Peyer's patch (tissue), 4 donors: ENCODE results near the gene POLR2F.

Experiments
- CTCF ChIP-seq, 6 experiments: fragments of 450-650 bp in 4 of 6; fragments of 200-600 bp in 2 of 6; sonication (generic) in 1 of 6; IDR thresholded peaks; one replicate each; pipeline ENCODE4 v1.5.1; 2017 to 2019; ENCODE audit warnings: antibody characterized with exemption in 6 of 6, mild to moderate bottlenecking in 3 of 6, moderate library complexity in 1 of 6
- POLR2A ChIP-seq, 2 donors: fragments of 450-650 bp; IDR thresholded peaks; one replicate each; pipeline ENCODE4 v1.5.1; 2017; ENCODE audit warnings: antibody characterized with exemption in 2 of 2, mild to moderate bottlenecking in 2 of 2, moderate library complexity in 2 of 2

DNA sequence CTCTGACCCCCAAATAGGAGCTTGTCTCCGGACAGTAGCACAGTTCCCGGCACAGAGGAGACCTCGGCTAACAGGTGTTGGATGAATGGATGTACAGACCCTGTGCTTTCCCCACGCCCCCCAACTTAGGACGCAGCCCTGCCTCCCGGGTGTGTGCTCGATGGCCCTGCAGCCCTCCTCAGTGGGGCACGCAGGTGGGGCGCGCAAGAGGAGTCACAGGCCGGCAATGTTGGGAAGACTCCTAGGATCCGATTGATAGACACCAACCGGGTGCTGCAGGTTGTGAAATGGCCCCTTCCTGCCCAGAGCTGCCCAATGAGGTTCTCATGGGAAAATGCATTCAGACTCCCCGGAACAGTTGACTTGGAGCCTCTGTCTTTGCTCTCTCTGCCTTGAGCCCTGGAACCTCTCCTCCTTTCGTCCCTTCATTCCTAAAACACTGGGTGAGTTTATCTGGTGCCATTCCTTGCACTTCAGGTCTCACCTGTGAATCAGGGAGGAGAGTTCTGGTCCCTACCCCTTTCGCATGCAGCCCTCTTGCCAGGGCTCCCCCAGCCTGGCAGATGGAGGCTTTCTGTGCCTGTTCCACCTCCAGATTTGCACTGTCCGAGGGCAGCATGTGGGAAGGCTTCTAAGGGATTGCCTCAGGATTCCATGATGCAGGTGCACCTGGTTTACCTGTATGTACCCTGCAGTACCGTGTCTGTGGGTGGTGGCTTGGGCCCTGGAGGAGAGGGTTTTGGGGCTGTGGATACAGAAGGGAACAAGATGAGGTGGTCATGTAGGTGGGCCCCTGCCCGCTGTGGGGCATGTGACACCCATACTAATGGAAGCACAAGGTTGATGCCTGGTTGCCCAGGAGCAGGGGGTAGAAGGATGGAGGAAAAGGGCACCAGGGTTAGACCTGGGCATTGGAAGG, 46.2 kb upstream of the POLR2F start:
- TF ChIP-seq CTCF (IDR thresholded peaks at IDR 0.05): no peak
- no peak for TF ChIP-seq POLR2A (IDR thresholded peaks at IDR 0.05)
